GM18511 (cell line): Measurements from ENCODE around the gene KIF13A.
"Not testable (repeated sequence)": the region's sequence is repeated elsewhere in the genome, so short reads cannot be mapped to it uniquely, and the experiment has no call there.

Source experiments
- ATAC-seq: cut with Tn5 transposase; IDR thresholded peaks from one replicate; pipeline ENCODE4 v1.9.1; 2021; ENCODE audit warnings: mild to moderate bottlenecking, moderate library complexity; ENCODE audit not compliant: unreplicated experiment

Gene KIF13A

DNA sequence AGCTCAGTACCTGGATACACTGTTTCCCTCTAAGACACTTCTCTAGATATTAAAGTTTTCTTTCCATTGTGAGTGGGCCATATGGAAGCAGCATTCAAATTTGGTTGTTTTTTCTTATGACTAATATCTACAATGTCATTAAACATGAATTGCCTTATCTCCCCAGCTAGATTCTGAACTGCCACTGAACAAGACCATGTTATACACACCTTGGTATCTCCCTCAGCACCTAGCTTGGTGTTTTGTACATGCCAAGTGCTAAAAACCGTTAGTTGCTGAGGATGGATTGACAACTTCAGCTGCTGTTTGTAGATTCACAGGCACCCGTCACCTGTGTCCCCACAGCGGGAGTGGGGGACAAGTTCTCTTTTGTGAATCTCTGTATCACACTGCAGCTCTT is 131.1 kb downstream of the KIF13A start:
- no peak for ATAC-seq

DNA sequence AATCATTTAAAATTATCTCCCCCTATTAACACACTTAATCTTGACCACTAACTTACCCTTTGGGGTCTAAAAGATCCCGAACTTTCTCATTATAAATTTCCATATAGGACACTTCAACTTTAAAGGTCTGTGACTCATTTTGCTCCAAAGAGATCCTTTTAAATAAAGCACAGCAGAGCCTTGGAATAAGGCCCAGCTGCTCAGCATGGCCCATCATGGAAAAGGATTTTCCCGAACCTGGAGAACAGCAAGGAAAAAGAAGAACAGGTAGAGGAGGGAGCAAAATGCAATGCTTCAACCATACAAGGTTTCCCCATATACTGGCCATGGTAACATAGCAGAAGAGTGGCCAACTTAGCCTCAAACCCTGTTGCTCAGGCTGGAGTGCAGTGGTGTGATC is 132.1 kb downstream of the KIF13A start:
- no peak for ATAC-seq

DNA sequence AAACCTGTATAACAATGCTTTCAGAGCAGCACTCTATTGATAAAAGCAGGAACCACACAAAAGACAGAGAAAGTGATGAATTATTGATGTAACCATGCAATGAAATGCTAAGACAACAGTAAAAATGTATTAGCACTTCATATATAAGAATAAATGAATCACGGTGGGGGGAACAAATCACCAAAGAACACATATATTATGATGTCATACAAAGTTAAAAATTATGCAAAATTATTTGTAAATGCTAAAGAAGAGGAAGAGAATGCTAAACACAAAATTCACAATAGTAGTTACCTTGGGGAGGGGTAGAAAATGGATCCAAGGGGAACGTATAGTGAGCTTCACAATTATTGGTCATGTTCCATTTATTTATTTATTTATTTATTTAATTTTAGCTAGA is 133.9 kb downstream of the KIF13A start:
- ATAC-seq, result no peak

DNA sequence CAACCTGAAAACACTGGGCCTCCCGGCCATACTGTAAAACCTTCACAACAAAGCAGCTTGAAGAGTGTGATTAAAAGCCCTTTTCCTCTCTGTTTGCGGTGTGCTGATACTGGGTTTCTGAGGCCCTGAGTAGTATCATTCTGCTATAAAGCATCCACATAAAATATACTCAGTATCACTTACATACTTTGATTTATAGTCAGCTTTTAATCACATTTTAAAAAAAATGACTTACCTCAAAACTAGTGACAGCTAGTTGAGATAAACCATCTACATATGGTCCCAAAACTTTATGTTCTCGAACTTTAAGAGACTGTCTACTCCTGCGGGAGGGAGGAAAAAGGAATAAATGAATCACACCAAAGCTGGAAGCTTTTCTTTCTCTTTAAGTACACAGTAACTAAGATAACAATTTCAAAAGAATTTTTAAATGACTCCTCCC is 135.7 kb downstream of the KIF13A start:
- ATAC-seq, result no peak

DNA sequence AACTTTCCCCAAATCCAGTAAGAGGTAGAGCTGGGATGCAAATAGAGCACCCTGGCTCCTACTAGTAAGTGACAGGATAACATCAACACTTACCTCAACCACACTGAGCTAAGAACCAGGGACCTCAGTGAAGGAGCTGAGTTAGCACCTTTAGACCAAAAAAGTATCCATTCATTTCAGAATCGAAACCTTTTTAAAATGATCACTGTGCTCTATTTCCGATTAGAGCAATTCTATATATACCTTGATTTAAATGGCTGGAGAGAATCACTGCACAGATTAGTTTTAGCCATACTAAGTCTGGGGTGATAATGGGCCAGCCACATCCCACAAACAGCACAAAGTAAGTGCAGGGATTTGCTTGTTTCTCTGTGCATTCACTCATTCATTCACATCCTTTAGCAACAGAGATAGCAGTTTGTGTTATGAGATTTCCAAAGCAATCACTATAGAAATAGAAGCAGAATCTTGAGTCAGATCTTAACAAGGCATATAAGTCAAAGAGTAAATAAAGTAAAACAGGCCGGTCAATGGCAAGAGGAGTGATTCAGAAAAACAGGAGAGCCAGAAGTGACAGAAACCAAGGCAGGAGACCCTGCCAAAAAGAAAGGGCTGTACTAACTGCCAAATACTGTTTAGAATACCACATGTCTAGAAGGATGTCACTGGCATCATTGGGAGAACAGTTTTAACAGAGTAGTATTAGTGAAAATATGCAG is 136.3 kb downstream of the KIF13A start:
- ATAC-seq, result peak; percentile 46

DNA sequence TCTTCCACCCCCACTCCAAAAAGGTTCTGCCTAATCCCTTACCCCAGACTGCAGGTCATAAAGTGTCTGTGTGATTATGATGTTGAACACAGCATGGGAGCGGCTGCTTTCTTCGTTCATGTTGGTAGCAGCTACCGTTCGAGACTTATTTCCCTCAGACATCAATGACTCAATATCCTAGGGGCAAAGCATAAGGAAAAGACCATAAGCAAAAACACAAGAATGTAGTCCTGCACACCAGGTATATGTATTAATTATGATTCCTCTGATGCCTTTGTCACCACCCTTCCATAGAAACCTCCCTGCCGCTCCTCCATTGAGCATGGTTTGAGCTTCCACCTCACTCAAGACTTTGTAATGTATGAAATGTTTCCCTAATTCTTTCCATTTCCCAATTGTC is 137.2 kb downstream of the KIF13A start:
- no peak for ATAC-seq

DNA sequence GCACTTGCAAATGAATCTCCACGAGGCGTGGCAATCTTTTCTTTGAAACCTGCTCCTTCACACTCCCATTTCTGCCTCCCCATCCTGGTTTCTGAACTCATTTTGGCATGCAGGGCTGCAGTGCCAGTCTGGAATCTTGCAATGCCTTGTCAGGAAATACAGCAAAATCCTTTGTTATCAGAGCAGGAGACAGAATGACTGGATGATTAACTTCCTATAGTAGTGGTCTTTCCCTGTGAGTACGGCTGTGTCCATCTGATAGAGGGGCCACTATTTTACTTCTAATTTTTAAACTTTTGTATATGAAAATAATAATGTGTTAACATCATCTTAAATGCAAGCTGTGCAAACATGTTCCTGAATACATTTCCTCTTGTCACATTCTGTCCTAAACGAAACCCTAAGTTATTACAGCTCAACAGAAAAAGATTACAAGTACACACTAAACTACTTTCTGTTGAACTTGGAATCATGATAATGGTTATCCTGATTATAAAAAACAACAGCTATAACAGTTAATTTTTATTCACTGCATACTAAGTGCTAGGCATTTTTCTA is 140.2 kb downstream of the KIF13A start:
- no peak for ATAC-seq

DNA sequence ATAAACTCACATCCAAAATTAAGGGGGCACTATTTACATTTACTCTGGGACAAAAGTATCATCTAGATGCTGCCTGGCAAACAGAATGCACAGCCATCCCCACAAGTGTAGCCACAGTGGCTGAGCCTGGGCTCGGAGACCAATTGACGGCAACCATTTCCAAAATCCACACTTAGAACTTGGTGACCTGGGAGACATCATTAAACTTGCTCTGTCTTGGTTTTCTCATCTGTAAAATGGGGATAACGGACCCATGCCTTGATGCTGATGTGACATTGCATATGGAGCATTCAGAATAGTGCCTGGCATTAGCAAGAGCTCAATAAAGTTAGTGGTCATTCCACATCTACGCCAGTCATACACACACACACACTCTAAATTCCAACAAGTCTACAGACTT is 140.7 kb downstream of the KIF13A start:
- ATAC-seq, result no peak

DNA sequence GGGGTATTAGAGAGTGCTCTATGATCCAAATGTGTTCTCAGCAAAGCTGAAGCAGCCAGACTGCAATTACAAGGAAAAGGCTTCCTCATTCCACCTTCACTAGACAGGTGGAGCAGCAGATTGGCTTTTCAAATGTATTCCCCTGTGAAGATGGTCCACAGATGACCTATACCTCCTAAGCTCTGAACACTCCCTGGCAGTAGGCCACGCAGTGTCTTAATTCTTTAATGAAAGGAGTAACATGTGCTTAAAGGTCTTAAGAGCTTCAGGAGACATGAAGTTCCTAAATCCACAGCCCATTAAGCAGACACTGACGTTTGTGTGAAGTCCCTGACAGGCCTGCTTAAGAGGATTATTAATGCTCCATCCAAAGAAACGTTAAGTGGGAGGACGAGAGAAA is 141.8 kb downstream of the KIF13A start:
- no peak for ATAC-seq

DNA sequence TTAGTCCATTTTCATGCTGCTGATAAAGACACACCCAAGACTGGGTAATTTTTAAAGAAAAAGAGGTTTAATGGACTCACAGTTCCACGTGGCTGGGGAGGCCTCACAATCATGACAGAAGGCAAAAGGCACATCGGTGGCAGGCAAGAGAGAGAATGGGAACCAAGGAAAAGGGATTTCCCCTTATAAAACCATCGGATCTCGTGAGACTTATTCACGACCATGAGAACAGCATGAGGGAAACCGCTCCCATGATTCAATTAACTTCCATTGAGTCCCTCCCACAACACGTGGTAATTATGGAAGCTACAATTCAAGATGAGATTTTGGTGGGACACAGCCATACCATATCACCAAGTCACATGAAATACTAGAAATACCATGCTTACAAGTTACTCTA is 142.5 kb downstream of the KIF13A start:
- not testable (repeated sequence) for ATAC-seq

DNA sequence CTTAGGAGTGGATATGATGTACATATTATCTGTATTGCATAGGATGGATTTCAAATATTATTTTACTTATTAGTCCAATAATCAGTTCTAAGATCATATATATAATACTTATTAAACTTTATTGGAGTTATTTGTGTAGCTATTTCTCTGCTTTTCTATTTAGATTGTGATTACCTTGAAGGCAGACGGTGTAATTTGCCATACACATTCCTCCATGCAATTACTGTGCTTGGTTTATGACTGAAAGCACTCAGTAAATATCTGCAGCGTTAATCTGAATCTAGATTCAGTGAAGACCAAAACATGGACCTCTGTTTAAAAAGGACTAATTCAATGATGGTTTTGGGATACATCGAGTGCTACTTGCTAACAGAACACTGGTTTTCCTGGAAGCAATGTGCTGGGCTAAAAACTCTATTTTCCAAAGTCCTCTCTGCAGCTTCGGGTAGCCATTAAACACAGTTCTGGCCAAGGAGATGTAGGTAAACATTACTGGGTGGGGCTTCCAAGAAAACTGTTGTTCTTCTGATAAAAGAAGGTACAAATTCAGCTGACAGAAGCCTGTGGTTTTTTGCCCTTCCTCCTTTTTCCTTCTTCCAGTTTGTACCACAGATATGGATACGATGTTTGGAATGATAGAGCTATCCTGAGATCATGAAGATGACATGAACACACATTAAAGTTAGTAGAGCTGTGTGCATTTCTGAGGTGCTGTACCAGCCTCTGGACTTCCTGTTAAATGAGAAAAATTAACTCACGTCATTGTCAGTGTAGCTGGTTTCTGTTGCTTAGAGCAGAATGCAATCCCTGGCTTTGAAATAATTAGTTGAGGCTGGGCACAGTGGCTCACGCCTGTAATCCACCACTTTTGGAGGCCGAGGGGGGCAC is 144.3 kb downstream of the KIF13A start:
- ATAC-seq, result no peak

DNA sequence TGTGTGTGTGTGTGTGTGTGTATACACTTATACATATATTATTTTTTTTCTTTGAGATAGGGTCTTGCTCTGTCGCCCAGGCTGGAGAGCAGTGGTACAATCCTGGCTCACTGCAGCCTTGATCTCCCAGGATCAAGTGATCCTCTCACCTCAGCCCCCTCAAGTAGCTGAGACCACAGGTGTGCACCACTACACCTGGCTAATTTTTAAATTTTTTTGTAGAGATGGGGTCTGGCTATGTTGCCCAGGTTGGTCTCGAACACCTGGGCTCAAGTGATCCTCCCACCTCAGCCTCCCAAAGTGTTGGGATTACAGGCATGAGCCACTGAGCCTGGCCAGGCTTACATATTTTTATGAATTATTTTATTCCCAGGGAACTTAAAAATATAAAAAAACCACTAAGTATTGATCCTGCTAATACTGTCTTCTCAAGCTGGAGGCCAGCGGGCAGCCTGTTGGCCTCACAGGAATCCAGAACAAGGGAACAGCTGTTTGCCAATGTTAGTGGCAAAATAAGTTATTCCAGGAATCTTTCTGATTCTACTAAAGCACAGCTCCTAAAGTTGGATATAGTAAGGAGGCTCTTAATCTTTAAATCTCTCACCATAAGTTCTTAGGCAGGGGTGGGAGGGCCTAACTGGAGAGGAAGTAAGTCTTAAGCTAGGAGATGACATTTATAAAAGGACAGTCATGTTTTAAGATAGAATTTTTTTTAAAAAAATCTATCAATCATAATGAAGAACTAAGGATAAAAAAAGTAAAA is 145.2 kb downstream of the KIF13A start:
- ATAC-seq, result no peak

DNA sequence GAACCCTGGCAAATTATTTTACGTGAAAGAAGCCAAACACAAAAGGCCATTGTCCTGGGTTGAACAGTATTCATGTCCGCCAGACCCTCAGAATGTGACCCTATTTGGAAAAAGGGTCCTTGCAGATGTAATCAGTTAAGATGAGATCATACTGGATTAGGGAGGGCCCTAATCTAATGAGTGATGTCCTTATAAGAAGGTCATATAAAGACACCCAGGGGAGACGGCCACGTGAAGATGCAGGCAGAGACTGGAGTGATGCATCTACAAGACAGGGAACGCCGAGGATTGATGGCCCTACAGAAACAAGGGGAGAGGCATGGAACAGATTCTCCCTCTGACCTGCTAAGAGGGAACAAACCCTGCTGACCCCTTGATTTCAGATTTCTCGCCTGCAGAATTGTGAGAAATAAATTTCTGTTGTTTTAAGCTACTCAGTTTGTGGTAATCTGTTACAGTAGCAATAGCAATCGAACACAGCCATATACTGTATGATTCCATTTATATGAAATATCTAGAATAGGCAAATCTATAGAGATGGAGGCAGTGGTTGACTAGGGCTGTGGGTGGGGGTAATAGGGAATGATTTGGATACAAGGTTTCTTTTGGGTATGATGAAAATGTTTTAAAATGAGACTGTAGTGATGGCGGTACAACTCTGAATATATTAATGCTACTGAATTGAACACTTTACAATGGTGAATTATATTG is 147.8 kb downstream of the KIF13A start:
- ATAC-seq, result no peak

DNA sequence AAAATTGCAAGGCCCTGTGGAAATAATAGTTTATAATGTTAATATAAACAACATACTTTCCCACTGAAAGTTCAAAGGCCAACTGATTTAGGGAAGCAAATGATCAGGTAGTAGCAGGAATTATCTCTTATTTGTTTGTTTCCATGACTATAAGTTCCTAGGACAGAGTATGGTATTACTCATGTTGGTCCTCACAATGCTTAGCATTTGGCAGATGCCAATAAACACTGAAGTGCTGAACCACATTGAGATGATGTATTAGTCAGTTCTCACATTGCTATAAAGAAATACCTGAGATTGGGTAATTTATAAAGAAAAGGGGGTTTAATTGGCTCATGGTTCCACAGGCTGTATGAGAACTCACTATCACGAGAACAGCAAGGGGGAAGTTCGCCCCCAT is 151.1 kb downstream of the KIF13A start:
- ATAC-seq, result no peak

DNA sequence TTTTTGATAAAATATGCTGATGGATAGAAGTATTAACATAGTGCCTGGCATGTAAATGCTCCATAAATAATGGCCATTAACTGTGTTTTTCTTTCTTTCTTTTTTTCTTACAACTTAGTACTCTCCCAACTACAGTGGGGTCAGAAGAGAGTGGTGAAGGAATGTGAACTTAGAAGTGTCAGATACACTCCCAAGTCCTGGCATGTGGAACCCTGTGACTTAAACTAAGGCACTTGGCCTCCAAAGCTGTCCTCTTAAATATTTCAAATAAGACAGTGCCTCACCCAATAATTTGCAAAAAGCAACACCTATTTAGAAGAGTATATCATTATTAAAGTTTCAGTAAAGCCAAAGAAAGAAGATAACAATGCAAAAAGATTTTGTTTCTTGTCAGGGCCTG is 151.7 kb downstream of the KIF13A start:
- ATAC-seq, result no peak

DNA sequence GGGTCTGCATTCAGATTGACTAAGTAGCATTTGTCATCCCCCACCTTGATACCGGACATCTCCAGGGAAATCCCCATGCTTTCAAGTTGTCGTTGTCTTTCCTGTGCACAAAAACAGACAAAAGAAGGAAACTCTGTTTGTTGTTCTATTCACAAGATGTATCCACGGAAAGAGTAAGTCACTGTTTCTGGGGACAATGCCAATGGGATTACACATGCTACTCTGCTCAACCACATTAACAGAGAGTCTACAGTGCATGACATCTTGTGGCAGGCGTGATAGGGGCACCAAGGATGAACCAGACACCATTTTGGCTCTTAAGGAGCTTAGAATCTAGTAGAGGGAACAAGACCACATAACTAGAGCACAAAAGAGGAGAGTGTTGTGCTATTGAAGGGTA is 156.3 kb downstream of the KIF13A start:
- no peak for ATAC-seq

DNA sequence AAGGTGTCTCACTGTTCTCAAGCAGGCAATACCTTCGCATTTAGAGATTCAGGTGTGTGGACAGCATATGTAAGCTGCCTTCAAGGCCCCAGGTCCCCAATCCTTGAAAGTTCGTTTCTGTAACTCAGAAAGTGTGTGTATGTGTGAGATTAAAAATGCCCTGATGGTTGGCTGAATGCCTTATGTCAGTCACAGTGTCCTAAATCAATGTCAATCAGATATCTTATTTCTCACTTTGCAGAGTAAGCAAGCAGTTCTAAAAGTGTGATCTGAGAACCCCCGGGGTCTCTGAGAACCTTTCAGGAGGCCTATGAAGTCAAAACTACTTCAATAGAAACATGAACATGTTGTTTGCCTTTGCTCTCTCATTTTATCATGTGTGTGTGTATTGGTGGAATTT is 157.5 kb downstream of the KIF13A start:
- ATAC-seq, result no peak

DNA sequence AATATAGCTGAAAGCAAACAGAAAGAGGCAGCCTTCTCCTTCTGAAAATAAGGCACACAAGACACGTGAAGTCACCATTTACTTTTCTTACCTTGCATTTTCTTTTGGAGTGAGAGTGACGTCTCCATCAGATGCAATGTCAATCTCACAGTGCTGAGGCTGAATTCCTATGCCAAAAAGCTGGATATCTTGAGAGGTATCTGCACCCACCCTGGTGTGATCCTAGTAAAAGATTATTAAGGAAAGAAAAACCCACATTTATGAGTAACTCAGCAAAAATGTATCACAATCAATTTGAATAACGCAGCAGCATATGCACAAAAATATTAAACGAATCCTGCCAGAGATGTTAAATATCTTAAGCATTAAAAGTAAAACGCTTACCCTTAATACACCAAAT is 159.3 kb downstream of the KIF13A start:
- ATAC-seq, result no peak

DNA sequence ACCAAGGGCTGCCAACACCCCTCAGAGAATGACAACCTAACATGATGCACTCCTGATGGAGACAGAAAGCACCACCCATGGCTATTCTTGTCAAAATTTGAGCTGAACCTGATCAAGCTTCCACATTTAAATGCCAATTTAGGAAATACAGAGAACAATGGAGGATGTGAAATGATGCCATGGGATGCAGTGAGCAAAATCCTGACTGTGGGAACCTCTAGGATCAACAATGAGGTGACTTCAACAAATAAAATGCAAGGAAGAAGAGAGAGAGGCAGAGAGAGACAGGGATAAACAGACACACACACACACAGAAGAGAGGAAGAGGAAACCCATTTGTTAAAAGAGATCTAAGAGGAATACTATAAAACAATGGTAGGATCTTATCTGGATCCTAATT is 161.1 kb downstream of the KIF13A start:
- no peak for ATAC-seq

DNA sequence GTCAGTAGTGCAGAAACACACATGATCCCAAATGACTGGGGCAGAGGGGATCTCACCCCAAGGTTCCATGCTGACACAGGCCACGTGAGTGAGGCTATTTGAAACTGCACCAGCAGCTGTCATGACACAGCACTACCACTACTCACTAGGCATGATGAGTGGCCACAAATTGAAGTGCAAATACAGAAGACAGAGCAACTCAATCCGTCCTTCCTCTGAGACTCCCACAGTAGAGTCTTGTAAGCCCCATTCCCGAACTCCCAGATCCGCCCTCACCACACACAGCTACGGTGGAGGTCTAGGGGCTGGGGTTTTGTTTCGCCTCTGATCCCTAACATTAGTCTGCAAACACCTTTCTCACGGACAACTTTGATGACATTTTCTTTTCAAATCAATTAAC is 167.4 kb downstream of the KIF13A start:
- no peak for ATAC-seq

DNA sequence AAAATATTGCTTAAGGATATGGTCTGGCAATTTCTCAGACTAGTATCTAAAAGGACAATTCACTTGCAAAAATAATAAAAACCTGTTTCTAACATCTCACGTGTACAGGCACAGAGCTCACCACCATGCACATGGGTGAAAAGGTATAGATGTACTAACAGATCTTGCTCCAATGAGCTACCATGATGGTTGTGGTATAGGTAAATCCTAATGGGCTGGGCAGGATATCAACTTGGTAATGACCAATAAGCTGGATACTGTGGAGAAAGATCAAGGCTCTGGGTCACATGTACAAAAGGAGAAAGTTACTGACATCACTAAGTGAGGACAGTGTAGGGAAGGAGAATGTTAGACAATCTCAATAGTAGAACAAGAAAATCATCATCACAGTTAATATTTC is 169.7 kb downstream of the KIF13A start:
- ATAC-seq, result no peak
